Esophagus (tissue), 2 donors: Measurements from ENCODE around the gene MBOAT7. TPM values are rescaled to one million over a fixed set of nuclear protein-coding genes. Genes with fewer than 3 reads are reported as not detected.
A peak's percentile ranks its signal among the peaks of the same experiment; 100 is the strongest.

Source experiments
- H3K27ac ChIP-seq, 2 donors: one replicate each; pipeline ENCODE4 v1.5.1; 2013; ENCODE audit warnings: low read depth in 2 of 2, mild to moderate bottlenecking in 2 of 2, inconsistent platforms in 1 of 2, low read length in 1 of 2, moderate library complexity in 1 of 2
- H3K27me3 ChIP-seq, 2 donors: one replicate each; pipeline ENCODE4 v1.6.1; 2013; ENCODE audit warnings: low read length in 2 of 2, control low read depth in 1 of 2, mild to moderate bottlenecking in 1 of 2; ENCODE audit not compliant: insufficient read depth in 2 of 2, control insufficient read depth in 1 of 2
- H3K36me3 ChIP-seq, 2 donors: one replicate each; pipeline ENCODE4 v1.6.1; 2013; ENCODE audit warnings: low read length in 1 of 2; ENCODE audit not compliant: control insufficient read depth in 2 of 2, insufficient read depth in 2 of 2
- H3K4me1 ChIP-seq, 2 donors: one replicate each; pipeline ENCODE4 v1.6.1; 2013; ENCODE audit warnings: low read length in 1 of 2; ENCODE audit not compliant: control insufficient read depth in 2 of 2, insufficient read depth in 2 of 2
- H3K4me3 ChIP-seq, 2 donors: one replicate each; pipeline ENCODE4 v1.5.1; 2013; ENCODE audit warnings: low read length in 2 of 2, mild to moderate bottlenecking in 2 of 2, low read depth in 1 of 2, moderate library complexity in 1 of 2
- H3K9me3 ChIP-seq, 2 donors: one replicate each; pipeline ENCODE4 v1.6.1; 2013; ENCODE audit warnings: mild to moderate bottlenecking in 2 of 2, low read depth in 1 of 2, low read length in 1 of 2, moderate library complexity in 1 of 2; ENCODE audit not compliant: control insufficient read depth in 2 of 2, insufficient read depth in 1 of 2
- WGBS, 2 donors: extraction: QIAGEN DNeasy Blood & Tissue Kit; methylation state at CpG; one replicate each; pipeline ENCODE4 v1.1.7; 2013; 5-methylcytosine and 5-hydroxymethylcytosine counted together
- polyA plus RNA-seq, 2 donors: library from polyadenylated mRNA; stranded (reverse); fragments of 200-250 nt; gene quantifications; one replicate each; pipeline ENCODE4 v1.2.3, GENCODE V29; 2013
- donor health status: healthy with polysubstance abuse.
- donor health status: Bipolar disorder and iron deficiency.

Gene MBOAT7
- polyA plus RNA-seq, 2 donors: 21.4 to 22.0 TPM

- H3K36me3 ChIP-seq: peaks cover 25 to 26% of the 10 kb centered on the region in 2 donors
- no peaks in the 10 kb centered on the region for H3K9me3 ChIP-seq
- H3K27ac ChIP-seq: peak within 1 kb of the TSS; percentile 97 to 100
- no peaks in the 10 kb centered on the region for H3K27me3 ChIP-seq
- H3K4me1 ChIP-seq: peaks cover 2 to 32% of the 10 kb centered on the region in 2 donors
- WGBS, 2 donors: 0% methylated on average over 71 to 72 of the region's 72 CpGs
- peak within 1 kb of the TSS; percentile 63 to 79 for H3K4me3 ChIP-seq
These were observed 29.8 kb downstream of the MBOAT7 start, which contains the start of gene LENG1 for GRCh38 chr19:54159352-54160181. Gene LENG1, minus strand, starts transcription at chr19:54159721. Its CDS starts 26 bp downstream, at chr19:54159695.

GRCh38 chr19:54158812-54159351 is 30.5 kb downstream of the MBOAT7 start:
- 6 to 7% methylated on average over 19 of the region's 19 CpGs for WGBS, 2 donors
- Histone ChIP-seq H3K4me3 (peak overlapping the region; percentile 63 to 79), H3K36me3 (peaks cover 29 to 31% of the 10 kb centered on the region in 2 donors), H3K27ac (peak overlapping the region; percentile 97 to 100), H3K4me1 (peaks cover 2 to 32% of the 10 kb centered on the region in 2 donors), H3K9me3 (no peaks in the 10 kb centered on the region), H3K27me3 (no peaks in the 10 kb centered on the region)

GRCh38 chr19:54156953-54157352 is 32.4 kb downstream of the MBOAT7 start:
- WGBS, 2 donors: 81 to 82% methylated on average over 3 of the region's 3 CpGs
- peaks cover 0 to 22% of the 10 kb centered on the region in 2 donors for H3K4me1 ChIP-seq
- no peak overlapping the region for H3K27ac ChIP-seq
- H3K9me3 ChIP-seq: no peaks in the 10 kb centered on the region
- no peaks in the 10 kb centered on the region for H3K27me3 ChIP-seq
- peaks cover 44 to 49% of the 10 kb centered on the region in 2 donors for H3K36me3 ChIP-seq
- H3K4me3 ChIP-seq: no peak overlapping the region

GRCh38 chr19:54156490-54156889 is 32.9 kb downstream of the MBOAT7 start:
- no peaks in the 10 kb centered on the region for H3K9me3 ChIP-seq
- no peak overlapping the region for H3K27ac ChIP-seq
- peaks cover 0 to 20% of the 10 kb centered on the region in 2 donors for H3K4me1 ChIP-seq
- WGBS, 2 donors: 70 to 78% methylated on average over 11 of the region's 11 CpGs
- no peak overlapping the region for H3K4me3 ChIP-seq
- peaks cover 47 to 53% of the 10 kb centered on the region in 2 donors for H3K36me3 ChIP-seq
- H3K27me3 ChIP-seq: no peaks in the 10 kb centered on the region

- Histone ChIP-seq H3K4me1 (peaks cover 0 to 17% of the 10 kb centered on the region in 2 donors), H3K4me3 (no peak overlapping the region), H3K27me3 (no peaks in the 10 kb centered on the region), H3K27ac (no peak overlapping the region), H3K36me3 (peaks cover 47 to 58% of the 10 kb centered on the region in 2 donors), H3K9me3 (no peaks in the 10 kb centered on the region)
- 71 to 76% methylated on average over 19 of the region's 19 CpGs for WGBS, 2 donors
These were observed 33.7 kb downstream of the MBOAT7 start for GRCh38 chr19:54155694-54156093.

GRCh38 chr19:54154603-54155345 is 34.6 kb downstream of the MBOAT7 start:
- no peak overlapping the region for H3K27ac ChIP-seq
- WGBS, 2 donors: 67 to 70% methylated on average over 18 of the region's 18 CpGs
- H3K9me3 ChIP-seq: no peaks in the 10 kb centered on the region
- H3K27me3 ChIP-seq: no peaks in the 10 kb centered on the region
- no peak overlapping the region for H3K4me3 ChIP-seq
- peaks cover 47 to 65% of the 10 kb centered on the region in 2 donors for H3K36me3 ChIP-seq
- peaks cover 0 to 9% of the 10 kb centered on the region in 2 donors for H3K4me1 ChIP-seq

- whole genome bisulfite sequencing, 2 donors: 75 to 77% methylated on average over 10 of the region's 10 CpGs
These were observed 35.6 kb downstream of the MBOAT7 start for GRCh38 chr19:54153731-54154326.

GRCh38 chr19:54152878-54153524 is 36.4 kb downstream of the MBOAT7 start:
- Histone ChIP-seq H3K36me3 (peaks cover 47 to 75% of the 10 kb centered on the region in 2 donors), H3K4me1 (no peaks in the 10 kb centered on the region), H3K27ac (peak overlapping the region in 1 of 2 donors; percentile 14), H3K4me3 (no peak overlapping the region), H3K27me3 (no peaks in the 10 kb centered on the region), H3K9me3 (no peaks in the 10 kb centered on the region)
- 86 to 90% methylated on average over 25 of the region's 25 CpGs for WGBS, 2 donors

More at GRCh38 chr19:54153731-54154326, 35.6 kb downstream of the MBOAT7 start:
- H3K27me3 ChIP-seq: no peaks in the 10 kb centered on the region
- no peak overlapping the region for H3K4me3 ChIP-seq
- H3K36me3 ChIP-seq: peaks cover 47 to 73% of the 10 kb centered on the region in 2 donors
- H3K4me1 ChIP-seq: peaks cover 0 to 7% of the 10 kb centered on the region in 2 donors
- no peak overlapping the region for H3K27ac ChIP-seq
- no peaks in the 10 kb centered on the region for H3K9me3 ChIP-seq

- H3K9me3 ChIP-seq: no peaks in the 10 kb centered on the region
- WGBS, 2 donors: 91 to 94% methylated on average over 11 to 12 of the region's 12 CpGs
- H3K4me3 ChIP-seq: no peak overlapping the region
- H3K27ac ChIP-seq: no peak overlapping the region
- H3K4me1 ChIP-seq: no peaks in the 10 kb centered on the region
- H3K36me3 ChIP-seq: peaks cover 50 to 72% of the 10 kb centered on the region in 2 donors
- no peaks in the 10 kb centered on the region for H3K27me3 ChIP-seq
These were observed 37.1 kb downstream of the MBOAT7 start for GRCh38 chr19:54152267-54152666.
